WTC11 (cell line): ENCODE data around the gene ZNF12.

Experiments
- ETV6 ChIP-seq: sonication (generic); formaldehyde crosslinking; IDR thresholded peaks from 2 replicates; pipeline ENCODE4 v1.8.1; 2022; ENCODE audit warnings: mild to moderate bottlenecking, missing genetic modification reagents
- FOXK1 ChIP-seq: sonication (generic); formaldehyde crosslinking; IDR thresholded peaks from 2 replicates; pipeline ENCODE4 v1.8.0; 2022; ENCODE audit warnings: mild to moderate bottlenecking, moderate library complexity, missing genetic modification reagents
- TEAD4 ChIP-seq: sonication (generic); formaldehyde crosslinking; IDR thresholded peaks from 2 replicates; pipeline ENCODE4 v1.8.0; 2022; ENCODE audit warnings: mild to moderate bottlenecking, missing genetic modification reagents
- TF ChIP-seq, protein P1 (sequence below): fragments of 200-600 bp; IDR thresholded peaks from 2 replicates; pipeline ENCODE4 v1.8.0; 2022; ENCODE audit warnings: antibody characterized with exemption

- TF ChIP-seq, protein P1, sequence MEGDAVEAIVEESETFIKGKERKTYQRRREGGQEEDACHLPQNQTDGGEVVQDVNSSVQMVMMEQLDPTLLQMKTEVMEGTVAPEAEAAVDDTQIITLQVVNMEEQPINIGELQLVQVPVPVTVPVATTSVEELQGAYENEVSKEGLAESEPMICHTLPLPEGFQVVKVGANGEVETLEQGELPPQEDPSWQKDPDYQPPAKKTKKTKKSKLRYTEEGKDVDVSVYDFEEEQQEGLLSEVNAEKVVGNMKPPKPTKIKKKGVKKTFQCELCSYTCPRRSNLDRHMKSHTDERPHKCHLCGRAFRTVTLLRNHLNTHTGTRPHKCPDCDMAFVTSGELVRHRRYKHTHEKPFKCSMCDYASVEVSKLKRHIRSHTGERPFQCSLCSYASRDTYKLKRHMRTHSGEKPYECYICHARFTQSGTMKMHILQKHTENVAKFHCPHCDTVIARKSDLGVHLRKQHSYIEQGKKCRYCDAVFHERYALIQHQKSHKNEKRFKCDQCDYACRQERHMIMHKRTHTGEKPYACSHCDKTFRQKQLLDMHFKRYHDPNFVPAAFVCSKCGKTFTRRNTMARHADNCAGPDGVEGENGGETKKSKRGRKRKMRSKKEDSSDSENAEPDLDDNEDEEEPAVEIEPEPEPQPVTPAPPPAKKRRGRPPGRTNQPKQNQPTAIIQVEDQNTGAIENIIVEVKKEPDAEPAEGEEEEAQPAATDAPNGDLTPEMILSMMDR: no peak
- no peak for TF ChIP-seq FOXK1 (CRISPR knock-in tag)
- TF ChIP-seq ETV6 (CRISPR knock-in tag): no peak
- TF ChIP-seq TEAD4 (CRISPR knock-in tag): no peak
Measured at GRCh38 chr7:6648815-6649104, 58.0 kb downstream of the ZNF12 start.
